Breast epithelium (tissue), 4 donors: ENCODE measurements around the gene TYK2. TPM values are rescaled to one million over a fixed set of nuclear protein-coding genes. Genes with fewer than 3 reads are reported as not detected.
"Not testable (repeated sequence)": the region's sequence is repeated elsewhere in the genome, so short reads cannot be mapped to it uniquely, and the experiment has no call there.

Experiments
- DNase-seq, 2 donors: peaks; one replicate each; pipeline ENCODE4 v3.0.0-alpha.2; 2019; ENCODE audit warnings: low spot score in 2 of 2
- H3K27ac ChIP-seq, 2 donors: fragments of 200-600 bp; sonication (generic) in 1 of 2; one replicate each; pipeline ENCODE4 v1.5.1; 2016 to 2019; ENCODE audit warnings: mild to moderate bottlenecking in 1 of 2
- H3K27me3 ChIP-seq, 2 donors: fragments of 200-600 bp; sonication (generic) in 1 of 2; one replicate each; pipeline versions ENCODE4 v1.5.1 to v1.6.0; 2017 to 2019; ENCODE audit warnings: control low read depth in 1 of 2, mild to moderate bottlenecking in 1 of 2
- H3K36me3 ChIP-seq: fragments of 200-600 bp; one replicate; pipeline ENCODE4 v1.5.1; 2019
- H3K4me1 ChIP-seq, 2 donors: fragments of 200-600 bp; sonication (generic); one replicate each; pipeline ENCODE4 v1.5.1; 2016 to 2019; ENCODE audit warnings: control low read depth in 1 of 2
- H3K4me3 ChIP-seq, 3 donors: fragments of 200-600 bp; sonication (generic); 1 replicate in 2 of 3; 2 replicates in 1 of 3; pipeline ENCODE4 v1.5.1; 2016 to 2019; ENCODE audit warnings: mild to moderate bottlenecking in 3 of 3, moderate library complexity in 2 of 3
- H3K9me3 ChIP-seq, 2 donors: fragments of 200-600 bp; sonication (generic) in 1 of 2; one replicate each; pipeline ENCODE4 v1.5.1; 2016 to 2019; ENCODE audit warnings: control low read depth in 1 of 2
- CTCF ChIP-seq, 3 donors: fragments of 450-650 bp; IDR thresholded peaks; one replicate each; pipeline ENCODE4 v1.5.1; 2016 to 2017; ENCODE audit warnings: antibody characterized with exemption in 3 of 3, mild to moderate bottlenecking in 3 of 3, moderate library complexity in 3 of 3
- POLR2A ChIP-seq: fragments of 450-650 bp; IDR thresholded peaks from one replicate; pipeline ENCODE4 v1.6.1; 2016; ENCODE audit warnings: antibody characterized with exemption, mild to moderate bottlenecking, moderate library complexity
- POLR2AphosphoS5 ChIP-seq, 3 donors: sonication (generic); formaldehyde crosslinking; IDR thresholded peaks; one replicate each; pipeline ENCODE4 v1.6.1; 2017; ENCODE audit warnings: antibody characterized with exemption in 3 of 3
- intact Hi-C: fragments of 100-400 bp; cut with DNase I; formaldehyde crosslinking; loops from one replicate; pipeline ENCODE4 v1.15.1; 2023; ENCODE audit warnings: low total_unique reads
- total RNA-seq, 3 donors: library from RNA; depleted of rRNA; stranded (reverse); fragments of >200 nt; gene quantifications; one replicate each; pipeline ENCODE4 v1.1.0, GENCODE V29; 2016

TYK2 gene
- total RNA-seq, 3 donors from 2014 or later: 61.6 to 109 (median 104) TPM

- Histone ChIP-seq H3K4me1 (peaks cover 16% of the 10 kb centered on the region in 2 donors), H3K9me3 (no peaks in the 10 kb centered on the region), H3K4me3 (peak overlapping the region; percentile 79 to 97 (median 95)), H3K27ac (peak overlapping the region; percentile 83 to 88), H3K27me3 (peaks cover 4 to 16% of the 10 kb centered on the region in 2 donors), H3K36me3 (no peaks in the 10 kb centered on the region)
- TF ChIP-seq POLR2AphosphoS5 (IDR thresholded peaks at IDR 0.05) (peak in 1 of 3 donors; percentile 37), POLR2A (no peak), CTCF (IDR thresholded peaks at IDR 0.05) (no peak)
- intact Hi-C loops: loop anchor here (5.0 kb wide), 1 partner anchor 135 kb away; no protein-coding TSS in a partner anchor
- no peak for DNase-seq
Measured at GRCh38 chr19:10402441-10403038, 22.2 kb upstream of the TYK2 start.

GRCh38 chr19:10399878-10400277 lies 19.5 kb upstream of the TYK2 start:
- H3K9me3 ChIP-seq: no peaks in the 10 kb centered on the region
- no peak overlapping the region for H3K4me3 ChIP-seq
- no peak overlapping the region for H3K27ac ChIP-seq
- intact Hi-C loops: loop anchor here (5.0 kb wide), 1 partner anchor 133 kb away; no protein-coding TSS in a partner anchor
- peaks cover 14 to 16% of the 10 kb centered on the region in 2 donors for H3K4me1 ChIP-seq
- peaks cover 1 to 5% of the 10 kb centered on the region in 2 donors for H3K27me3 ChIP-seq
- DNase-seq: no peak
- H3K36me3 ChIP-seq: peaks cover 3% of the 10 kb centered on the region
- TF ChIP-seq POLR2AphosphoS5 (IDR thresholded peaks at IDR 0.05) (no peak), POLR2A (no peak), CTCF (IDR thresholded peaks at IDR 0.05) (no peak)

DNA sequence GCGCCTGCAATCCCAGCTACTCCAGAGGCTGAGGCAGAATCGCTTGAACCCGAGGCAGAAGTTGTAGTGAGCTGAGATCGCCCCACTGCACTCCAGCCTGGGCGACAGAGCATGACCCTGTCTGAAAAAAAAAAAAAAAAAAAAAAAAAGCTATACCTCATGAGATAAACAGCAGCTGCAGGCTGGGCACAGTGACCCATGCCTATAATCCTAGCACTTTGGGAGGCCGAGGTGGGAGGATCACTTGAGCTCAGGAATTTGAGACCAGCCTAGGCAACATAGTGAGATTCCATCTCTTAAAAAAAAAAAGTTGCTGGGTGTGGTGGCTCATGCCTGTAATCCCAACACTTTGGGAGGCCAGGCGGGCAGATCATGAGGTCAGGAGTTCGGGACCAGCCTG lies 19.0 kb upstream of the TYK2 start:
- H3K27me3 ChIP-seq, H3K9me3 ChIP-seq, H3K4me3 ChIP-seq, H3K36me3 ChIP-seq, H3K27ac ChIP-seq, intact Hi-C loops, DNase-seq: not testable (repeated sequence)
- peaks cover 9 to 13% of the 10 kb centered on the region in 2 donors for H3K4me1 ChIP-seq

- Histone ChIP-seq H3K27ac (no peak overlapping the region), H3K36me3 (peaks cover 6% of the 10 kb centered on the region), H3K4me1 (peaks cover 8 to 11% of the 10 kb centered on the region in 2 donors), H3K4me3 (no peak overlapping the region), H3K27me3 (no peaks in the 10 kb centered on the region), H3K9me3 (no peaks in the 10 kb centered on the region)
- no peak for DNase-seq
- intact Hi-C loops: no loop called here
- TF ChIP-seq POLR2A (no peak), POLR2AphosphoS5 (IDR thresholded peaks at IDR 0.05) (no peak), CTCF (IDR thresholded peaks at IDR 0.05) (no peak)
Measured at GRCh38 chr19:10398819-10399218, 18.4 kb upstream of the TYK2 start.

DNA sequence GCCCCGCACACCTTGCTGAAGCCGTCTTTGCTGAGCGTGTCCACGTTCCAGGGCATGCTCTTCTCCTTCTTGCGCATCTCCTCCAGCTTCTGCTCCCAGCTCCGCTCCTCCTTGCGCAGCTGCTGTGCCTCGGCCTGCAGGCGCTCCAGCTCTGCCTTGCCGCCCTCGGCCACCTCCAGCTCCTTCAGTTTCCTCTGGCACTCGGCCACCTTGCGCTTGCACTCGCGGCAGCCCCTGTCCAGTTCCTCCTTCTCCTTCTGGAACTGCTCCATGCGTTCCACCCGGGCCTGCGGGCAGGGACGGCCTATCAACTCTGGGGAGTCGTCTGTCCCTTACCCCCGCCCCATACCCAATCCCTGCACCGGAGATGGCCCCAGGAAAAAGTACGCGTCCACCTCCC lies 15.5 kb upstream of the TYK2 start:
- TF ChIP-seq POLR2A (no peak), CTCF (IDR thresholded peaks at IDR 0.05) (no peak), POLR2AphosphoS5 (IDR thresholded peaks at IDR 0.05) (no peak)
- intact Hi-C loops: no loop called here

More for the DNA sequence above, 15.5 kb upstream of the TYK2 start:
- Histone ChIP-seq H3K27me3 (no peaks in the 10 kb centered on the region), H3K36me3 (peaks cover 6% of the 10 kb centered on the region), H3K4me3 (no peak overlapping the region), H3K27ac (no peak overlapping the region), H3K9me3 (no peaks in the 10 kb centered on the region), H3K4me1 (peaks cover 2% of the 10 kb centered on the region in 2 donors)
- no peak for DNase-seq
